H9 (cell line): ENCODE results near the gene MTA3. TPM values are rescaled to one million over a fixed set of nuclear protein-coding genes. Genes with fewer than 3 reads are reported as not detected.
"Not testable (repeated sequence)": the region's sequence is repeated elsewhere in the genome, so short reads cannot be mapped to it uniquely, and the experiment has no call there.

ENCODE experiments used
- DNase-seq: peaks from one replicate; pipeline ENCODE4 v3.0.0-alpha.2; 2017
- H2AFZ ChIP-seq: one replicate; pipeline ENCODE4 v1.6.1; 2013; ENCODE audit warnings: mild to moderate bottlenecking, low read length, control low read depth, moderate library complexity
- H2AK5ac ChIP-seq: 2 replicates; pipeline ENCODE4 v1.6.1; 2013; ENCODE audit warnings: low read length, control low read depth, mixed read lengths; ENCODE audit not compliant: insufficient read length
- H2BK120ac ChIP-seq: one replicate; pipeline ENCODE4 v1.6.1; 2013; ENCODE audit warnings: low read depth, mild to moderate bottlenecking, low read length, control low read depth, inconsistent platforms; ENCODE audit not compliant: poor library complexity, severe bottlenecking
- H2BK12ac ChIP-seq: 2 replicates; pipeline ENCODE4 v1.6.1; 2013; ENCODE audit warnings: low read length, control low read depth, mixed read lengths, low read depth; ENCODE audit not compliant: insufficient read length
- H2BK15ac ChIP-seq: 2 replicates; pipeline ENCODE4 v1.6.1; 2013; ENCODE audit warnings: low read depth, low read length, control low read depth
- H2BK20ac ChIP-seq: one replicate; pipeline ENCODE4 v1.6.1; 2013; ENCODE audit warnings: low read depth, mild to moderate bottlenecking, low read length, control low read depth, inconsistent platforms; ENCODE audit not compliant: poor library complexity, severe bottlenecking
- H2BK5ac ChIP-seq: 2 replicates; pipeline ENCODE4 v1.6.1; 2013; ENCODE audit warnings: low read length, control low read depth, mixed read lengths; ENCODE audit not compliant: insufficient read length
- H3K14ac ChIP-seq: 2 replicates; pipeline ENCODE4 v1.6.1; 2013; ENCODE audit warnings: low read length, control low read depth; ENCODE audit not compliant: insufficient read depth
- H3K18ac ChIP-seq: 2 replicates; pipeline ENCODE4 v1.6.1; 2013; ENCODE audit warnings: low read depth, mild to moderate bottlenecking, mixed read lengths, low read length, control low read depth; ENCODE audit not compliant: insufficient read length
- H3K23ac ChIP-seq: 2 replicates; pipeline ENCODE4 v1.6.1; 2013; ENCODE audit warnings: low read length, control low read depth, mixed read lengths, low read depth; ENCODE audit not compliant: insufficient read length
- H3K23me2 ChIP-seq: 2 replicates; pipeline ENCODE4 v1.6.1; 2013; ENCODE audit warnings: low read depth, mild to moderate bottlenecking, mixed read lengths, low read length, control low read depth; ENCODE audit not compliant: insufficient read length, poor library complexity, severe bottlenecking
- H3K27ac ChIP-seq: 2 replicates; pipeline ENCODE4 v1.5.1; 2013; ENCODE audit warnings: low read length, control low read depth, mixed read lengths, low read depth; ENCODE audit not compliant: insufficient read length
- H3K27me3 ChIP-seq: 2 replicates; pipeline ENCODE4 v1.6.1; 2013; ENCODE audit warnings: low read length, control low read depth, inconsistent platforms; ENCODE audit not compliant: insufficient read depth
- H3K4ac ChIP-seq: 2 replicates; pipeline ENCODE4 v1.6.1; 2013; ENCODE audit warnings: low read depth, mild to moderate bottlenecking, control low read depth, inconsistent platforms, low read length, moderate library complexity
- H3K4me1 ChIP-seq: 2 replicates; pipeline ENCODE4 v1.6.1; 2013; ENCODE audit warnings: low read length, control low read depth, inconsistent platforms; ENCODE audit not compliant: insufficient read depth
- H3K4me2 ChIP-seq: 2 replicates; pipeline ENCODE4 v1.6.1; 2013; ENCODE audit warnings: low read length, control low read depth, mixed read lengths; ENCODE audit not compliant: insufficient read length, insufficient read depth
- H3K56ac ChIP-seq: 2 replicates; pipeline ENCODE4 v1.6.1; 2013; ENCODE audit warnings: low read depth, mild to moderate bottlenecking, mixed read lengths, low read length, control low read depth; ENCODE audit not compliant: insufficient read length
- H3K79me1 ChIP-seq: 2 replicates; pipeline ENCODE4 v1.6.1; 2013; ENCODE audit warnings: low read depth, mild to moderate bottlenecking, moderate library complexity, low read length, control low read depth, inconsistent platforms; ENCODE audit not compliant: insufficient read depth, poor library complexity, severe bottlenecking
- H3K79me2 ChIP-seq: 2 replicates; pipeline ENCODE4 v1.6.1; 2013; ENCODE audit warnings: low read length, control low read depth, inconsistent platforms; ENCODE audit not compliant: insufficient read depth
- H3K9ac ChIP-seq: 2 replicates; pipeline ENCODE4 v1.6.1; 2013; ENCODE audit warnings: low read length, control low read depth, mixed read lengths; ENCODE audit not compliant: insufficient read length; ENCODE audit errors: extremely low read depth
- H3K9me3 ChIP-seq: one replicate; pipeline ENCODE4 v1.6.1; 2013; ENCODE audit warnings: low read depth, low read length, inconsistent platforms; ENCODE audit not compliant: control insufficient read depth
- H3T11ph ChIP-seq: one replicate; pipeline ENCODE4 v1.6.1; 2013; ENCODE audit warnings: mild to moderate bottlenecking, low read length, control low read depth, inconsistent platforms
- H4K20me1 ChIP-seq: one replicate; pipeline ENCODE4 v1.6.1; 2013; ENCODE audit not compliant: control insufficient read depth, insufficient read length, insufficient read depth
- H4K5ac ChIP-seq: 2 replicates; pipeline ENCODE4 v1.6.1; 2013; ENCODE audit warnings: low read depth, mild to moderate bottlenecking, mixed read lengths, low read length, control low read depth; ENCODE audit not compliant: insufficient read length
- H4K8ac ChIP-seq: replicated peaks from 2 replicates; pipeline ENCODE4 v1.6.1; 2013; ENCODE audit warnings: low read length, control low read depth, mixed read lengths, low read depth; ENCODE audit not compliant: insufficient read length
- H4K91ac ChIP-seq: 2 replicates; pipeline ENCODE4 v1.6.1; 2013; ENCODE audit warnings: low read depth, mild to moderate bottlenecking, moderate library complexity, mixed read lengths, low read length, control low read depth; ENCODE audit not compliant: insufficient read length
- H3K27ac Mint-ChIP-seq, 3 experiments: 2 replicates in 2 of 3; 3 replicates in 1 of 3; pipeline ENCODE4 v1.8.0; 2020 to 2021; ENCODE audit warnings: mixed read lengths in 3 of 3, mild to moderate bottlenecking in 1 of 3, moderate library complexity in 1 of 3
- H3K27me3 Mint-ChIP-seq: 2 replicates; pipeline ENCODE4 v1.8.0; 2021; ENCODE audit warnings: low read depth, mild to moderate bottlenecking, moderate library complexity, mixed read lengths
- H3K36me3 Mint-ChIP-seq, 3 experiments: 2 replicates in 2 of 3; 3 replicates in 1 of 3; pipeline ENCODE4 v1.8.0; 2020 to 2021; ENCODE audit warnings: low read depth in 3 of 3, mixed read lengths in 3 of 3; ENCODE audit not compliant: insufficient read depth in 1 of 3
- H3K4me1 Mint-ChIP-seq, 2 experiments: 2 replicates each; pipeline ENCODE4 v1.8.0; 2020; ENCODE audit warnings: mixed read lengths in 2 of 2
- H3K4me3 Mint-ChIP-seq, 2 experiments: 2 replicates in 1 of 2; 3 replicates in 1 of 2; pipeline ENCODE4 v1.8.0; 2020 to 2021; ENCODE audit warnings: mild to moderate bottlenecking in 2 of 2, mixed read lengths in 2 of 2, moderate library complexity in 1 of 2
- H3K9me3 Mint-ChIP-seq, 2 experiments: 2 replicates in 1 of 2; 3 replicates in 1 of 2; pipeline ENCODE4 v1.8.0; 2020; ENCODE audit warnings: mild to moderate bottlenecking in 2 of 2, mixed read lengths in 2 of 2, moderate library complexity in 1 of 2
- WGBS: extraction: QIAGEN DNeasy Blood & Tissue Kit; methylation state at CpG from one replicate; pipeline ENCODE4 v1.1.7; 2013; ENCODE audit warnings: missing lambda C conversion rate, low lambda C conversion rate, mixed read lengths; ENCODE audit not compliant: insufficient read length; ENCODE audit errors: extremely low coverage; 5-methylcytosine and 5-hydroxymethylcytosine counted together
- total RNA-seq: library from RNA; stranded (reverse); gene quantifications from 2 replicates; pipeline ENCODE4 v1.2.1, GENCODE V29; 2021
- TF ChIP-seq, protein P1 (sequence below): fragments of 200-600 bp; sonication (generic); conservative IDR thresholded peaks from 3 replicates; pipeline ENCODE4 v1.8.0; 2021; ENCODE audit warnings: antibody characterized with exemption, mild to moderate bottlenecking

MTA3 gene
- total RNA-seq, 1 experiment from 2014 or later, result 253 TPM

DNA sequence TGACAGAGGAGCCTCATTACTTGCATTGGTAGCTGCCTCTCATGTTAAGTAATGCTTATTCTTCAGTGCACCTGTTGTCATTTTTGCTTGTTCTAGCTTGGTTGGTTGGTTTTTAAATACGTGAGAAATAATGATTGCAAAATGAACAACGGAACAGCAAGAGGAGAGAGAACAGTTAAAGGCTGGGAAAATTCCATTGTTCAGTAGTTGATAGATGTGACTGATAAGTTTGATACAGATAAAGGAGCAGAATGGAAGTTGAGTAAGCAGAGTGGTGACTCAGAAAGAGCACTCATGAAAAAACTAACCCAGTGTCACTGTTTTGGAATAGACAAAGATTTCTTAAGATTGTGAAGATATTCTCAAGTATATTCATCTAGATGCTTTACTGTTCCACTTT, 50.5 kb downstream of the MTA3 start:
- Histone ChIP-seq H4K20me1 (no peaks in the 10 kb centered on the region), H3K9me3 (no peaks in the 10 kb centered on the region), H3K14ac (no peak overlapping the region), H3K56ac (no peak overlapping the region), H4K5ac (no peak overlapping the region), H2AK5ac (no peak overlapping the region), H3K9ac (no peak overlapping the region), H2BK15ac (no peak overlapping the region), H3K4ac (no peak overlapping the region), H3K23ac (no peak overlapping the region), H3K27ac (no peak overlapping the region), H3K18ac (no peak overlapping the region), H3K79me2 (peaks cover 2% of the 10 kb centered on the region; the same call in 1 of the 2 replicates), H2BK5ac (no peak overlapping the region), H2BK20ac (no peak overlapping the region), H2AFZ (no peak overlapping the region), H3K4me2 (no peak overlapping the region), H2BK12ac (no peak overlapping the region), H2BK120ac (no peak overlapping the region), H3K23me2 (no peaks in the 10 kb centered on the region), H4K91ac (no peak overlapping the region), H4K8ac (no peak overlapping the region), H3T11ph (no peak overlapping the region), H3K79me1 (peaks cover 2% of the 10 kb centered on the region), H3K4me1 (0 out of 2 replicates have a peak, but pooled peaks cover 2% of the 10 kb centered on the region), H3K27me3 (no peaks in the 10 kb centered on the region)
- H3K36me3 Mint-ChIP-seq, result peaks cover 60 to 93% (median 84%) of the 10 kb centered on the region in 3 experiments
- no peak overlapping the region for H3K4me3 Mint-ChIP-seq
- TF ChIP-seq, protein P1, sequence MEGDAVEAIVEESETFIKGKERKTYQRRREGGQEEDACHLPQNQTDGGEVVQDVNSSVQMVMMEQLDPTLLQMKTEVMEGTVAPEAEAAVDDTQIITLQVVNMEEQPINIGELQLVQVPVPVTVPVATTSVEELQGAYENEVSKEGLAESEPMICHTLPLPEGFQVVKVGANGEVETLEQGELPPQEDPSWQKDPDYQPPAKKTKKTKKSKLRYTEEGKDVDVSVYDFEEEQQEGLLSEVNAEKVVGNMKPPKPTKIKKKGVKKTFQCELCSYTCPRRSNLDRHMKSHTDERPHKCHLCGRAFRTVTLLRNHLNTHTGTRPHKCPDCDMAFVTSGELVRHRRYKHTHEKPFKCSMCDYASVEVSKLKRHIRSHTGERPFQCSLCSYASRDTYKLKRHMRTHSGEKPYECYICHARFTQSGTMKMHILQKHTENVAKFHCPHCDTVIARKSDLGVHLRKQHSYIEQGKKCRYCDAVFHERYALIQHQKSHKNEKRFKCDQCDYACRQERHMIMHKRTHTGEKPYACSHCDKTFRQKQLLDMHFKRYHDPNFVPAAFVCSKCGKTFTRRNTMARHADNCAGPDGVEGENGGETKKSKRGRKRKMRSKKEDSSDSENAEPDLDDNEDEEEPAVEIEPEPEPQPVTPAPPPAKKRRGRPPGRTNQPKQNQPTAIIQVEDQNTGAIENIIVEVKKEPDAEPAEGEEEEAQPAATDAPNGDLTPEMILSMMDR, result no peak
- DNase-seq, result no peak
- peaks cover 4 to 13% of the 10 kb centered on the region in 2 experiments; a peak in 3 of 5 replicates for H3K9me3 Mint-ChIP-seq
- H3K4me1 Mint-ChIP-seq, result peaks cover 13 to 14% of the 10 kb centered on the region in 2 experiments
- H3K27ac Mint-ChIP-seq, result peak overlapping the region in 1 of 3 experiments; percentile 69; a peak in 2 of 7 replicates
- H3K27me3 Mint-ChIP-seq, result no peaks in the 10 kb centered on the region
- no CpG with 5 or more reads among the region's 2 CpGs for WGBS

DNA sequence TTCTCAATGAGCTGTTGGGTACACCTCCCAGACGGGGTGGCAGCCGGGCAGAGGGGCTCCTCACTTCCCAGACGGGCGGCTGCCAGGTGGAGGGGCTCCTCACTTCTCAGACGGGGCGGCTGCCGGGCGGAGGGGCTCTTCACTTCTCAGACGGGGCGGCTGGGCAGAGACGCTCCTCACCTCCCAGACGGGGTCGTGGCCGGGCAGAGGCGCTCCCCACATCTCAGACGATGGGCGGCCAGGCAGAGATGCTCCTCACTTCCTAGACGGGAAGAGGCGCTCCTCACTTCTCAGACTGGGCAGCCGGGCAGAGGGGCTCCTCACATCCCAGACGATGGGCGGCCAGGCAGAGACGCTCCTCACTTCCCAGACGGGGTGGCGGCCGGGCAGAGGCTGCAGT, 53.2 kb downstream of the MTA3 start:
- not testable (repeated sequence) for H3K4me2 ChIP-seq, H3K79me1 ChIP-seq, H3K9me3 ChIP-seq, H2BK120ac ChIP-seq, H3K18ac ChIP-seq, H4K20me1 ChIP-seq, H4K5ac ChIP-seq, H3K4ac ChIP-seq, H3K4me1 ChIP-seq, H4K8ac ChIP-seq, H2AFZ ChIP-seq, H3K79me2 ChIP-seq, H3K9ac ChIP-seq, DNase-seq, H3K27me3 Mint-ChIP-seq, H2BK12ac ChIP-seq, H3K27me3 ChIP-seq, H3K23me2 ChIP-seq, H2AK5ac ChIP-seq, H3K4me3 Mint-ChIP-seq, H3K14ac ChIP-seq, H2BK20ac ChIP-seq, H3K27ac ChIP-seq, H4K91ac ChIP-seq, H2BK15ac ChIP-seq, H3K23ac ChIP-seq, H3T11ph ChIP-seq, H3K56ac ChIP-seq, H2BK5ac ChIP-seq, H3K27ac Mint-ChIP-seq
- Mint-ChIP-seq H3K36me3 (peaks cover 59 to 80% (median 77%) of the 10 kb centered on the region in 3 experiments), H3K9me3 (peaks cover 4 to 13% of the 10 kb centered on the region in 2 experiments; a peak in 3 of 5 replicates), H3K4me1 (peaks cover 13 to 14% of the 10 kb centered on the region in 2 experiments)
- no CpG with 5 or more reads among the region's 26 CpGs for WGBS
